Measurements from ENCODE around the gene IFT43. TPM values are rescaled to one million over a fixed set of nuclear protein-coding genes. Genes with fewer than 3 reads are reported as not detected.
A peak's percentile ranks its signal among the peaks of the same experiment; 100 is the strongest.

IFT43 gene
- total and polyA plus RNA-seq, 2 donors from 2014 or later = 41.6 to 86.3 TPM

- peaks cover 4 to 17% (median 15%) of the 10 kb centered on the region in 3 donors for H3K4me1 ChIP-seq (ENCODE audit: control insufficient read depth in 2 of 3, insufficient read depth in 2 of 3, low read depth in 1 of 3, low read length in 3 of 3)
- no peak overlapping the region for H3K9ac ChIP-seq (ENCODE audit: low read length in 3 of 3)
- H3K9me3 ChIP-seq (ENCODE audit: control insufficient read depth in 2 of 3, insufficient read depth in 1 of 3, low read length in 3 of 3) = no peaks in the 10 kb centered on the region
- no peak overlapping the region for H3K4me3 ChIP-seq (ENCODE audit: low read length in 3 of 3)
- FAIRE-seq (no peak), DNase-seq (no peak)
- TF ChIP-seq CTCF (IDR thresholded peaks at IDR 0.05; ENCODE audit: borderline replicate concordance, extremely low read depth, insufficient read depth) = no peak
- intact Hi-C loops (cut with DNase I) = no loop called here
- peak overlapping the region; percentile 40 to 62 for H3K27ac ChIP-seq (ENCODE audit: low read depth in 2 of 2, low read length in 2 of 2)
- H3K36me3 ChIP-seq (ENCODE audit: control insufficient read depth in 2 of 3, insufficient read depth in 3 of 3, low read length in 3 of 3) = peaks cover 0 to 4% (median 0%) of the 10 kb centered on the region in 3 donors
- H3K27me3 ChIP-seq (ENCODE audit: control insufficient read depth, insufficient read depth, low read length) = no peaks in the 10 kb centered on the region
These were observed 101.1 kb downstream of the IFT43 start for GRCh38 chr14:76086636-76087035.

DNA sequence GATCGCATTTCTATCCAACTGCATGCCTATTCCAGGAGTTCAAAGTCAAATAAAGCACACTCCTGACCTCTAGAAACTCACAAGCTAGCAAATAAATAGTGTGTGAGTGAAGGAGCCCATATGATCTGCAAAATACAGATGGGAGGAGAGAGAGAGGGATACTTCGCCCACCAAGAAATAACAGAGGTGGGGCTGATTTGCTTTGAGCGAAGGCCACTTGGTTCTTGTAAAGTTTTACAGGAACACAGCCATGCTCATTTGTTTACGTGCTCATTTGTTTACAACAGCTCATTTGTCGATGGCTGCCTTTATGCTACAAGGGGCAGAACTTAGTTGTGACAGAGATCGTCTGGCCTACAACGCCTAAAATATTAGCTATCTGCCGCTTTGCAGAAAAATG, 102.8 kb downstream of the IFT43 start:
- no peaks in the 10 kb centered on the region for H3K36me3 ChIP-seq (ENCODE audit: control insufficient read depth in 2 of 3, insufficient read depth in 3 of 3, low read length in 3 of 3)
- intact Hi-C loops (cut with DNase I) = no loop called here
- no peaks in the 10 kb centered on the region for H3K27me3 ChIP-seq (ENCODE audit: control insufficient read depth, insufficient read depth, low read length)
- no peak for FAIRE-seq
- peak overlapping the region; percentile 7 to 47 for H3K27ac ChIP-seq (ENCODE audit: low read depth in 2 of 2, low read length in 2 of 2)
- DNase-seq = no peak
- H3K9me3 ChIP-seq (ENCODE audit: control insufficient read depth in 2 of 3, insufficient read depth in 1 of 3, low read length in 3 of 3) = no peaks in the 10 kb centered on the region
- TF ChIP-seq CTCF (IDR thresholded peaks at IDR 0.05; ENCODE audit: borderline replicate concordance, extremely low read depth, insufficient read depth) = no peak
- peaks cover 4 to 17% (median 15%) of the 10 kb centered on the region in 3 donors for H3K4me1 ChIP-seq (ENCODE audit: control insufficient read depth in 2 of 3, insufficient read depth in 2 of 3, low read depth in 1 of 3, low read length in 3 of 3)
- no peak overlapping the region for H3K9ac ChIP-seq (ENCODE audit: low read length in 3 of 3)
- H3K4me3 ChIP-seq (ENCODE audit: low read length in 3 of 3) = no peak overlapping the region

- intact Hi-C loops (cut with DNase I) = no loop called here
These were observed 103.4 kb downstream of the IFT43 start for GRCh38 chr14:76088771-76089571.

More at GRCh38 chr14:76088771-76089571, 103.4 kb downstream of the IFT43 start:
- H3K4me3 ChIP-seq (ENCODE audit: low read length in 3 of 3) = no peak overlapping the region
- H3K27ac ChIP-seq (ENCODE audit: low read depth in 2 of 2, low read length in 2 of 2) = no peak overlapping the region
- DNase-seq = no peak
- no peak for TF ChIP-seq CTCF (IDR thresholded peaks at IDR 0.05; ENCODE audit: borderline replicate concordance, extremely low read depth, insufficient read depth)
- no peaks in the 10 kb centered on the region for H3K27me3 ChIP-seq (ENCODE audit: control insufficient read depth, insufficient read depth, low read length)
- FAIRE-seq = no peak
- peaks cover 4 to 17% (median 15%) of the 10 kb centered on the region in 3 donors for H3K4me1 ChIP-seq (ENCODE audit: control insufficient read depth in 2 of 3, insufficient read depth in 2 of 3, low read depth in 1 of 3, low read length in 3 of 3)
- H3K36me3 ChIP-seq (ENCODE audit: control insufficient read depth in 2 of 3, insufficient read depth in 3 of 3, low read length in 3 of 3) = no peaks in the 10 kb centered on the region
- H3K9me3 ChIP-seq (ENCODE audit: control insufficient read depth in 2 of 3, insufficient read depth in 1 of 3, low read length in 3 of 3) = no peaks in the 10 kb centered on the region
- H3K9ac ChIP-seq (ENCODE audit: low read length in 3 of 3) = no peak overlapping the region

Measured in kidney (tissue), 14 donors.